ENCODE data around the gene LTBP1.

LTBP1 gene

DNA sequence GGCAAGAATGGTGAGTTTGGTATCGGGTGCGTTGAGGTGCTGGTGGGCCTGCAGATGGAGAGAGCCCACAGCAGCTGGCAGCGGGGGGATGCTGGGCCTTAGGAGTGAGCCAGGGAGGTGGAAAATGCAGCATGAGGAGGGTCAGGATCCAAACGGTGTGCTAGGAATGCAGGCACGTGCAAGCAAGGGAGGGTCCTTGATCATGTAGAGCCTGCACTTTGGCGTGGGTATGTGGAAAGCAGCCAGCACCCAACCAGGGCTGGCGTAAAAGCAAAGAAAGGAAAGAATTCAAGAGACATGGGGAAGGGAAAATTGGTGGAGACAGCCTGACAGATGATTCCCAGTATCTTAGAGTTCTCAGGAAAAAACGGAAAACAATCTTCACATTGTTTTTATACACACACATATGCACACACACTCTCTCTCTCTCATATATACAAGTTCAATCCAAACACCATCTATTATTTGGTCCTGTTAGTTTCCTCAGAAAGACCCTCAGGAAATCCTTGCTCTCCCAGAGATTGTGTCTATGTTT lies 46.3 kb downstream of the LTBP1 start:
- Histone ChIP-seq H3K27ac (ENCODE audit: low read length) (no peak overlapping the region), H3K4me3 (ENCODE audit: low read depth in 1 of 2, low read length in 2 of 2) (no peak overlapping the region), H3K9me3 (ENCODE audit: control insufficient read depth in 1 of 2, low read length in 2 of 2) (no peaks in the 10 kb centered on the region), H3K4me1 (ENCODE audit: control insufficient read depth in 1 of 2, insufficient read depth in 2 of 2, low read length in 2 of 2) (peaks cover 0 to 25% of the 10 kb centered on the region in 2 donors), H3K27me3 (ENCODE audit: low read depth, low read length) (no peaks in the 10 kb centered on the region), H3K36me3 (ENCODE audit: control insufficient read depth in 1 of 2, insufficient read depth in 2 of 2, low read length in 2 of 2) (no peaks in the 10 kb centered on the region)

DNA sequence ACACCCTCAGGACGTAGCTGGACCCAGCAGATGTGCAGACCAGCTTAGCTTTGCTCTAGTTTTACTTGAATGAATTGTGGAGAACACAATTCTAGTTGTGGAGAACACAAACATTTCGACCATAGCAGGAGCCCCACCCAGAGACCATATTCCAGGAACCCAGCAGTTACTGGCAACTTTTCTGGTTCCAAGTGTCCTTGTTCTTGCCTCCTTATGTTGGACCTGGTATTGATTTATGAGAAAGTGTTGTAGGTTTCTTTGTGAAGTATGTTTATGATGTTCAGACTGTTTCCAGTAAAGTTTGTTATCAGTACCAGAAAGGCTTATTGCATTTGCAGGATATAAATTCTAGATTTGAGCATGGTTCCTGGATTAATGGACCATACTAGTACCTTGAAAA lies 51.0 kb downstream of the LTBP1 start:
- H3K9me3 ChIP-seq (ENCODE audit: control insufficient read depth in 1 of 2, low read length in 2 of 2) = no peaks in the 10 kb centered on the region
- H3K36me3 ChIP-seq (ENCODE audit: control insufficient read depth in 1 of 2, insufficient read depth in 2 of 2, low read length in 2 of 2) = no peaks in the 10 kb centered on the region
- H3K27ac ChIP-seq (ENCODE audit: low read length) = no peak overlapping the region
- no peaks in the 10 kb centered on the region for H3K27me3 ChIP-seq (ENCODE audit: low read depth, low read length)
- peaks cover 0 to 5% of the 10 kb centered on the region in 2 donors for H3K4me1 ChIP-seq (ENCODE audit: control insufficient read depth in 1 of 2, insufficient read depth in 2 of 2, low read length in 2 of 2)
- no peak overlapping the region for H3K4me3 ChIP-seq (ENCODE audit: low read depth in 1 of 2, low read length in 2 of 2)

DNA sequence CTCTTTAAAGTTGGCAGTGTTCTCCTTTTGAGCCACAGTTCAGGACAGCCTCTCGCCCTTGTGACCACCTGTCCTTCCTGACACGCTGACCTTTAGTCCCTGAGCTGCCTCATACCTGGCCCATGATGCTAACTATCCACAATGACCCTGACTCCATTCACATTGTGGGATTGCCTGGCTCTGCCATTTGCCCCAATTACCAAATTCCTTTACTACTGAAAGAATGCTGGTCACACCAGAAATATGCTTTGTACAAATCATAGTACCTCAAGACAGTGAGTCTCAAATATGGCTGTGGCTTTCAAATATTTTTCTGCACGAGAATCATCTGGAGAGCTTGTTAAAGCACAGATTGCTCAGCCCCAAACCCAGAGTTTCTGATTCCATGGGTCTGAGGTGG lies 54.2 kb downstream of the LTBP1 start:
- Histone ChIP-seq H3K27me3 (ENCODE audit: low read depth, low read length) (no peaks in the 10 kb centered on the region), H3K27ac (ENCODE audit: low read length) (no peak overlapping the region), H3K9me3 (ENCODE audit: control insufficient read depth in 1 of 2, low read length in 2 of 2) (no peaks in the 10 kb centered on the region), H3K4me3 (ENCODE audit: low read depth in 1 of 2, low read length in 2 of 2) (no peak overlapping the region), H3K4me1 (ENCODE audit: control insufficient read depth in 1 of 2, insufficient read depth in 2 of 2, low read length in 2 of 2) (no peaks in the 10 kb centered on the region), H3K36me3 (ENCODE audit: control insufficient read depth in 1 of 2, insufficient read depth in 2 of 2, low read length in 2 of 2) (no peaks in the 10 kb centered on the region)

- Histone ChIP-seq H3K27me3 (ENCODE audit: low read depth, low read length) (no peaks in the 10 kb centered on the region), H3K4me3 (ENCODE audit: low read depth in 1 of 2, low read length in 2 of 2) (no peak overlapping the region), H3K27ac (ENCODE audit: low read length) (no peak overlapping the region), H3K36me3 (ENCODE audit: control insufficient read depth in 1 of 2, insufficient read depth in 2 of 2, low read length in 2 of 2) (no peaks in the 10 kb centered on the region), H3K4me1 (ENCODE audit: control insufficient read depth in 1 of 2, insufficient read depth in 2 of 2, low read length in 2 of 2) (no peaks in the 10 kb centered on the region), H3K9me3 (ENCODE audit: control insufficient read depth in 1 of 2, low read length in 2 of 2) (no peaks in the 10 kb centered on the region)
These were observed 55.1 kb downstream of the LTBP1 start for GRCh38 chr2:33001823-33002222.

DNA sequence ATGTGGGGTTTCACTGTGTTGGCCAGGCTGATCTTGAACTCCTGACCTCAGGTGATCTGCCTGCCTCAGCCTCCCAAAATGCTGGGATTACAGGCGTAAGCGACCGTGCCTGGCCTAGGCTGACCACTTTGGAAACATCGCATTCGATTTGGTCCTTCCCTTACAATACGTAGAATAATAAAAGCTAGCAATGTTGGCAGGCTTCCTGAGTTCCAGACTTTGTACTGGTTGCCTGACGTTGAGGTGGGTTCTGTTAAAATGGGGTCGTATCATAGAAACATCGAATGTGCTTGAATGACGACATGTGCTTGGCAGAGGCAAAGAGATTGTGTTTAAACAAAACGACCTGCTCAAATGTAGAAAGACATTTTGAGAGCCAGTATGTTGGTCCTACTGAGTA lies 56.1 kb downstream of the LTBP1 start:
- no peak overlapping the region for H3K27ac ChIP-seq (ENCODE audit: low read length)
- no peaks in the 10 kb centered on the region for H3K36me3 ChIP-seq (ENCODE audit: control insufficient read depth in 1 of 2, insufficient read depth in 2 of 2, low read length in 2 of 2)
- H3K9me3 ChIP-seq (ENCODE audit: control insufficient read depth in 1 of 2, low read length in 2 of 2) = no peaks in the 10 kb centered on the region
- no peak overlapping the region for H3K4me3 ChIP-seq (ENCODE audit: low read depth in 1 of 2, low read length in 2 of 2)
- H3K4me1 ChIP-seq (ENCODE audit: control insufficient read depth in 1 of 2, insufficient read depth in 2 of 2, low read length in 2 of 2) = no peaks in the 10 kb centered on the region
- no peaks in the 10 kb centered on the region for H3K27me3 ChIP-seq (ENCODE audit: low read depth, low read length)

DNA sequence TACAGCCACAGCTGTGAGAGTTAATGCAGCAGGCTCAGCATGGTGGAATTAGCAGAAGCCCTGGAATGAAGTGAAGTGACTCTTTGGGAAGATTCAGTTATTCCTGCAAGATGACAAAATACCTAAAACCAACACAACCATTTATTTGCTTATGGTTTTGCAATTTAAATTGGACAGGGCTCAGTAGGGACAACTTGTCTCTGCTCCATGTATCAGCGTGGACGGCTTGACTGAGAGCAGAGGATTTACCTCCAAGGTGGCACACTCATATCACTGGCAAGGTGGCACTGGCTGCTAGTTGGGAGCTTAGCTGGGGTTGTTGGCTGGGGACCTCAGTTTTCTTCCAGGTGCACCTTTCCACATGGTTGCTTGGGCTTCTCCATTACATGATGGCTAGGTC lies 58.3 kb downstream of the LTBP1 start:
- Histone ChIP-seq H3K27me3 (ENCODE audit: low read depth, low read length) (no peaks in the 10 kb centered on the region), H3K9me3 (ENCODE audit: control insufficient read depth in 1 of 2, low read length in 2 of 2) (no peaks in the 10 kb centered on the region), H3K36me3 (ENCODE audit: control insufficient read depth in 1 of 2, insufficient read depth in 2 of 2, low read length in 2 of 2) (no peaks in the 10 kb centered on the region), H3K4me1 (ENCODE audit: control insufficient read depth in 1 of 2, insufficient read depth in 2 of 2, low read length in 2 of 2) (no peaks in the 10 kb centered on the region), H3K4me3 (ENCODE audit: low read depth in 1 of 2, low read length in 2 of 2) (no peak overlapping the region), H3K27ac (ENCODE audit: low read length) (no peak overlapping the region)

DNA sequence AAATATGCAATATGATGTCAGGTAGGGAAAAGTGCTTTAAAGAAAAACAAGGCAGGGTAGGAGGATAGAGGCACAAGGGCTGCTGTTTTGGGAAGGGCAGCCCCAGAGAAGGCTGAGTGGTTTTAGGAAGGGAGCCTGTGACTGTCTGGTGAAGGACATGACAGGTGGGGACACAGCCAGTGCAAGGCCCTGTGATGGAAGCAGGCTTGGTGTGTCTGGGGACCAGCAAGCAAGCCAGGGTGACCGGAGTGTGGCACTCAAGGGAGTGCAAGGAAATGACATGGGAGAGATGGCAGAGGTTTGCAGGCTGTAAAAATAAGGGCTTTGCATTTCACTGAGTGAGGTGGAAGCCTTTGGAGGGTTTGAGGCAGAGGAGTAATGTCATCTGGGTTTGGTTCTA lies 62.0 kb downstream of the LTBP1 start:
- no peaks in the 10 kb centered on the region for H3K4me1 ChIP-seq (ENCODE audit: control insufficient read depth in 1 of 2, insufficient read depth in 2 of 2, low read length in 2 of 2)
- no peaks in the 10 kb centered on the region for H3K27me3 ChIP-seq (ENCODE audit: low read depth, low read length)

GRCh38 chr2:33009249-33009648 lies 62.5 kb downstream of the LTBP1 start:
- Histone ChIP-seq H3K27ac (ENCODE audit: low read length) (no peak overlapping the region), H3K4me3 (ENCODE audit: low read depth in 1 of 2, low read length in 2 of 2) (no peak overlapping the region), H3K4me1 (ENCODE audit: control insufficient read depth in 1 of 2, insufficient read depth in 2 of 2, low read length in 2 of 2) (no peaks in the 10 kb centered on the region), H3K27me3 (ENCODE audit: low read depth, low read length) (no peaks in the 10 kb centered on the region), H3K9me3 (ENCODE audit: control insufficient read depth in 1 of 2, low read length in 2 of 2) (no peaks in the 10 kb centered on the region), H3K36me3 (ENCODE audit: control insufficient read depth in 1 of 2, insufficient read depth in 2 of 2, low read length in 2 of 2) (no peaks in the 10 kb centered on the region)

More for the DNA sequence above, 62.0 kb downstream of the LTBP1 start:
- no peak overlapping the region for H3K4me3 ChIP-seq (ENCODE audit: low read depth in 1 of 2, low read length in 2 of 2)
- no peaks in the 10 kb centered on the region for H3K36me3 ChIP-seq (ENCODE audit: control insufficient read depth in 1 of 2, insufficient read depth in 2 of 2, low read length in 2 of 2)
- no peak overlapping the region for H3K27ac ChIP-seq (ENCODE audit: low read length)
- H3K9me3 ChIP-seq (ENCODE audit: control insufficient read depth in 1 of 2, low read length in 2 of 2) = no peaks in the 10 kb centered on the region

DNA sequence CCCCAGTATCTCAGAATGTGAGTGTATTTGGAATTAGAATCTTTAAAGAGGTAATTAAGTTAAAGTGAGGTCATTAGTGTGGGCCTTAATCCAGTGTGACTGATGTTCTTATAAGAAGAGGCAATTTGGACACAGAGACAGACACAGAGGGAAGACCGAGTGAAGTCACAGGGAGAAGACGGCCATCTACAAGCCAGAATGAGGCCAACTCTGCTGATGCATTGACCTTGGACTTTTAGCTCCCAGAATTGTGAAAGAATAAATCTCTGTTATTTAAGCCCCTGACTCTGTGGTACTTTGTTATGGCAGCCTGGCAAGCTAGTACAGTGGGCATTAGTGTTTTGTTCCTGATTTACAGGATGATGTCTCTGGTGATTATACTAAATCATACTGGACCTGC lies 64.6 kb downstream of the LTBP1 start:
- no peak overlapping the region for H3K27ac ChIP-seq (ENCODE audit: low read length)
- H3K36me3 ChIP-seq (ENCODE audit: control insufficient read depth in 1 of 2, insufficient read depth in 2 of 2, low read length in 2 of 2) = no peaks in the 10 kb centered on the region
- no peaks in the 10 kb centered on the region for H3K9me3 ChIP-seq (ENCODE audit: control insufficient read depth in 1 of 2, low read length in 2 of 2)
- H3K4me3 ChIP-seq (ENCODE audit: low read depth in 1 of 2, low read length in 2 of 2) = no peak overlapping the region
- H3K4me1 ChIP-seq (ENCODE audit: control insufficient read depth in 1 of 2, insufficient read depth in 2 of 2, low read length in 2 of 2) = peaks cover 0 to 4% of the 10 kb centered on the region in 2 donors
- no peaks in the 10 kb centered on the region for H3K27me3 ChIP-seq (ENCODE audit: low read depth, low read length)

DNA sequence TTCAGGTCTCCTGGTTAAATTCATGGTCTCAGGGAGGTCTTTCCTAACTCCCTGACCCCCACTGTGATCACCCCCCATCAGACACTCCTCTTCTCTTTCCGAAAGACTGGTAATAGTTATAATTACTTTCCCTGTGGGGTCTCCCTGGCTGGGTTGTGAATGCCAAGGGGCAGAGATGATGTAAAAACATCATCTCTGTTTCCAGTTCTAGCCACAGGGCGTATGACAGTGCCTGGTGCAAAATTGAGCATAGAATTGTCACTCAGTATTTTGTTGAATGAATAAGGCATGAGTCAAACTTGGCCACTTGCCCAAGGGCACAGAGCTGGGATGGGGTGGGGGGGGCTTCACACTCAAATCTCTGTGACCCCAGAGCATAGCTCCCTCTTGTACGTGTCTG lies 65.2 kb downstream of the LTBP1 start:
- H3K9me3 ChIP-seq (ENCODE audit: control insufficient read depth in 1 of 2, low read length in 2 of 2) = no peaks in the 10 kb centered on the region
- H3K27me3 ChIP-seq (ENCODE audit: low read depth, low read length) = no peaks in the 10 kb centered on the region
- no peak overlapping the region for H3K4me3 ChIP-seq (ENCODE audit: low read depth in 1 of 2, low read length in 2 of 2)
- no peak overlapping the region for H3K27ac ChIP-seq (ENCODE audit: low read length)
- H3K4me1 ChIP-seq (ENCODE audit: control insufficient read depth in 1 of 2, insufficient read depth in 2 of 2, low read length in 2 of 2) = peaks cover 0 to 4% of the 10 kb centered on the region in 2 donors
- no peaks in the 10 kb centered on the region for H3K36me3 ChIP-seq (ENCODE audit: control insufficient read depth in 1 of 2, insufficient read depth in 2 of 2, low read length in 2 of 2)

DNA sequence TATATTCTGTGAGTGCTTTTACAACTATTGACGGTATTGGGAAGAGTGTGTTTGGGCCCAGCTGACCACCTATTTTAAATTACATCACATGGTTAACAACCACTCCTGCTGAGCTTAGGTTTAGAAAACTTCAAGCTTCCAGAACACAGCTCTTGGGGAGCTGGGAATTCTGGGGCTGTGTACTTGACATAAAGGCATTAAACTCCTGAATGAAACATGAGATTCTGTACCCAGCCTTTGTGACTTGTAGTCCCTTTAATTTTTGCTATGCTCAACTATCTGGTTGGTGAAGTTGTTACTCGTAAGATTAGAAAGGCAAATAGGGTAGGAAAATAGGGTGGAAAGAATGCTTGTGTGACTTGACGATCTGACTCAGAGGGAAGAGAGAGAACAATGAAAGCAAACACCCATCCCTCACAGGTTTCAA lies 66.9 kb downstream of the LTBP1 start:
- Histone ChIP-seq H3K27me3 (ENCODE audit: low read depth, low read length) (no peaks in the 10 kb centered on the region), H3K27ac (ENCODE audit: low read length) (no peak overlapping the region), H3K4me3 (ENCODE audit: low read depth in 1 of 2, low read length in 2 of 2) (no peak overlapping the region), H3K4me1 (ENCODE audit: control insufficient read depth in 1 of 2, insufficient read depth in 2 of 2, low read length in 2 of 2) (peaks cover 0 to 4% of the 10 kb centered on the region in 2 donors), H3K9me3 (ENCODE audit: control insufficient read depth in 1 of 2, low read length in 2 of 2) (no peaks in the 10 kb centered on the region), H3K36me3 (ENCODE audit: control insufficient read depth in 1 of 2, insufficient read depth in 2 of 2, low read length in 2 of 2) (no peaks in the 10 kb centered on the region)

DNA sequence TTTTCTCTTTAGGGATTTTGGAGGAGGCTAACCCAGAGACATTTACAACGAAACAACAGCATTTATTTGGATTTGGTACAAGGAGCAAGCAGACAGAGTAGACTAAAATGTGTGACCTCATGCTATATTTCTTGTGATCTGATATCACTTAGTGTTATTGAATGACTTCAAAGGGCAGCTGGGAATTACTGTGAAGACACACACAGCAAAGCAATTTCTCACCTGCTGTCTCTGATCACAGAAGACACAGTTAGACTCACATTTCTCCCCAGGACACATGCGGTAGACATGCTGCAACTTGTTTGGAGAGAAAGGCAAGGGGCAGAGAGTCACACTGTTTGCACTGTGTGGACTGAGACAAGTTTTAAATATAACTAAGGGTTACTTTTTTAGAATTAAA lies 67.5 kb downstream of the LTBP1 start:
- Histone ChIP-seq H3K27me3 (ENCODE audit: low read depth, low read length) (no peaks in the 10 kb centered on the region), H3K36me3 (ENCODE audit: control insufficient read depth in 1 of 2, insufficient read depth in 2 of 2, low read length in 2 of 2) (no peaks in the 10 kb centered on the region), H3K4me3 (ENCODE audit: low read depth in 1 of 2, low read length in 2 of 2) (no peak overlapping the region), H3K27ac (ENCODE audit: low read length) (no peak overlapping the region), H3K4me1 (ENCODE audit: control insufficient read depth in 1 of 2, insufficient read depth in 2 of 2, low read length in 2 of 2) (peaks cover 0 to 4% of the 10 kb centered on the region in 2 donors), H3K9me3 (ENCODE audit: control insufficient read depth in 1 of 2, low read length in 2 of 2) (no peaks in the 10 kb centered on the region)
